CD4-positive, alpha-beta T cell treated with Interleukin-6 at 100 ng/mL for 8 hours (primary cell): ENCODE measurements around the gene PRLH.
"Not testable (repeated sequence)": the region's sequence is repeated elsewhere in the genome, so short reads cannot be mapped to it uniquely, and the experiment has no call there.

ENCODE experiments used
- DNase-seq: peaks from one replicate; pipeline ENCODE4 v3.0.0-alpha.2; 2020; ENCODE audit warnings: mixed read lengths, low spot score

PRLH gene

DNA sequence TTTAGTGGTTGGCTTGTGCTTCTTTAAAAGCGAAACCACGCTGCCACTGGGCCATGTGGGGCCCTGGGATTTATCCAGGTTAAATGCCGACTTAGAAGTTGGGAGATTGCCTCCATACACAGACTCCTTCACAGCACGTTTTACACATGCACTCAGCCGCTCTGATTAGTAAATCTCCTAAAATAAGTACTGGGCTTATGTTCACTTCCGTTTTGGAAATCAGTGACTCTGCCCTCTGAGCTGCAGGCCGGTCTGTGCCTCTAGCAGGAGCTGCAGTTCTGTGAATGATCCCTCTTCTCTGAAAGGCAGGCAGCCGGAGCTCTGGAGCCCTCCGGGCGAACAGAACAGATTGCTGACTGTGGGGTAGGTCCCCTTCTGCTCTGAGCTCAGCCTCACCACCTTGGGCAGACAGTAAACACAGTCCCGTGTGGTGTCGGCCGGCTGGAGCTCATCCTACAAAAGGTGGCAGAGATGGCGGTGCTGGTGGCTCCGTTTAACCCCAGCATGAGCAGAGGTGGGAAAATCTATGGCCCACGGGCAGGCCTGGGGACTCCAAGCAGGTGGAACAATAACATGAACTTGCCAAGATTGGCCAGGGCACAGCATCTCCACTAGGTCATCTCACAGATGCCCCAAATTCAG, 34.0 kb downstream of the PRLH start:
- DNase-seq: no peak

DNA sequence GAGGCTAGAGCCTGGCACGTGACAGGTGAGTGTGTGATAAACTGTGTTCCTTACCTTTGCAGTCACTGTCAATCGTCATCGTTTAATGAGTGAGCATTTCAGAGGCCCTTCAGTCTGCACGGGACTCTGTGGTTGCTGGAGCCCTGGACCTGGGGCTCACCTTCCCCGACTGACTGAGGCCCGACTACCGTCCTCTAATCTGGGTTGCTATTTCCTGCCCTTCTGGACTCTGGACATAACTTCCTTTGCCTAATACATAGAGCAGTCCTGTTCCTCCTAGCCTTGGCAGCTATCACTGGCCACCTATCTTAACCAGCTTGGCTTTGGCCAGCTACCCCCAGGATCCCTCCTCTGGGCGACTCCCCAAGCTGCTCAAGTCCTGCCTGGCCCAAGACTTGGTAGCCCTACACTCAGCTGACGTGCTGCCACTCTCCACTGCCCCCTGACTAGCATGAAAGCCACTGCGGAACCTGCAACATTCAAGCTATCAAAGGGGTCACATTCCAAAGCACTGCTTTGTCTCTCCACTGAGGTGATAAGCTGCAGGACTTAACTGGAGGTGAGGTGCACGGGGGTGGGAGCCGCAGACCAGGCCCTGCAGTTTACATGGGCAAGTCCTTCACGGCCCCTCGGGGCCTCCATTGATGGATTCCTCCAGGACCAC, 35.2 kb downstream of the PRLH start:
- DNase-seq: no peak

DNA sequence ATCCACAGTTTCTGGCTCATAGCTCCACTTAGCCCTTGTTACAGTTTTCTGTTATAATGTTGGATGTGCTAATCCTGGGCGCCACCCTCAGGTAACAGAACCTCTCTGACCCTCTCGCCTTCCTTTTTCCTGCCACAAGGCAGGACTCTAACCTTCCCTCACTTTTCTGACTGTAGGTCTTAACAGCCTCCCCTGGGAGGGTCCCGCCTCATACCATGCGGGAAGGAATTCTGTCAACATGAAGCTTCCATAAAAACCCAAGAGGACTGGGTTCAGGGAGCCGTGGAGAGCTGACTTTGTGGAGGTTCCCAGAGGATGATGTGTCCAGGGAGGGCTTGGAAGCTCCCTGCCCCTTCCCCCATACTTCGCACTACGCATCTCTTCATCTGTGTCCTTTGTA, 36.0 kb downstream of the PRLH start:
- DNase-seq: no peak

DNA sequence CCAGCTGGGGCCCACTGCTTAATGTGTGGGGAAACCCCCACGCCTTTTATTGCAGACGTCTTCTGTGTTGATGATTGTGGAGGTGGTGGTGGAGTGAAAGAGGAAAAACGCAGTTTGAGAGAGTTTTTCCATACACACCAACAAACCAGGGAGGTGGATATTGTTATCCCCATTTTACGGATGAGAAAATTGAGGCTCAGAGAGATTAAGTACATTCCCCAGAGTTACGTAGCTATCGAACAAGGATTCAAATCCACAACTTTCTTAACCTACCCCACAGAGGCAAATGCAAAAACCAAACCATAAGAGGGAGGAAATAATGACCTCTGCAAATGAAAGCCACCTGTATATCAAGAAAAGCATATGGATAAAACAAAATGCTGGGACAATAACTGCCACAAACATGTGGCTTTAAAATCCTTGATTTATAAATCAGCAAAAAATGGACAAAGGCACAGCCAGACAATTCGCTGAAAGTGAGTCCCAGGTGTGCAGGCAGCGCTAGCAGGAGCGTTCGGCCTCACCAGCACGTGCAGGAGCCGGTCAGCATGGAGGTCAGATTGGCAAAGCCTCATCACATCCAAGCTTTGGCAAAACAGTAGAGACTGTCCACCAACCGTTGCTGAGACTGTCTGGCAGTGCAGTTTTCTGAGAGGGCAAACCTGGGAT, 36.8 kb downstream of the PRLH start:
- DNase-seq: no peak

DNA sequence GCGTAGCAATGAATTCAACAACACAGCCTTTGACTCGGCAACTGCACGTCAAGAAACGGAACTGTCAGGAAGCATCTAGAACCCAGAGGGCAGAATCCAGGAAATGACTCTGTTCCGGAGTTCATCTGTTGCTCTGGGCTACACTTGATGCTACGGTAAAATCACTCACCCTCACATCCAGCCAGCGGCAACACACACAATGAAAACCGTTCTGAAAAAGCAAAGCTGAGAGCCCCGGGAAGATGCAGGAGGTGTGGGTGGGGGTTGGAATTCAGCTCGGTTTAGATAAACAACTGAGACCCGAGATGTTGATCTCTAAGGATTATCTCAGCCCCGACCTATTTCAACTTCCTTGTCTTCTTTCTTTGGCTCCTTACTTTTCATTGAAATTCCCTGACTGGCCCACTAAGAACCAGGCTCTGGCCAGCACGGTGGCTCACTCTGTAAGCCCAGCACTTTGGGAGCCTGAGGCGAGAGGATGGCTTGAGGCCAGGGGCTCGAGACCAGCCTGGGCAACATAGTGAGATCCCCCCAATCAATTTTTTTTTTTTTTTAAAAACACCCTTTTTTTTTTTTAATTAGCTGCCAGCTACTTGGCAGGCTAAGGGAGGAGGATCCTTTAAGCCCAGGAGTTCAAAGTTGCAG, 37.5 kb downstream of the PRLH start:
- peak; percentile 78 for DNase-seq

DNA sequence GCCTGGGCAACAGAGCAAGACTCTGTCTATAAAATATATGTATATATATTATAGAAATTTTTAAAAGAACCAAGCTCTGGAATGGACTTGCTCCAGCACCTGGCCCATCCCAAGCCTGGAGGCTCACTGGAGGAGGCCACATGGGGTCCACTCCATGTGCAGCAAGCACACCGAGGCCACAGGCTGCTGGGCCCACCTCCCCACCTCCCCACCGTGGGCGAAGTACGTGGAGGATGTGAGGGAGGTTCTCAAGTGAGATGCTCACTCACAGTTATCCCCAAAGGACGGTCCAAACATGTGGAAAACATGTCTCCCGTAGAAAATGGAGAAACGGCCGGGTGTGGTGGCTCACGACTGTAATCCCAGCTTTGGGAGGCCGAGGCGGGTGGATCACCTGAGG, 38.0 kb downstream of the PRLH start:
- DNase-seq: no peak

DNA sequence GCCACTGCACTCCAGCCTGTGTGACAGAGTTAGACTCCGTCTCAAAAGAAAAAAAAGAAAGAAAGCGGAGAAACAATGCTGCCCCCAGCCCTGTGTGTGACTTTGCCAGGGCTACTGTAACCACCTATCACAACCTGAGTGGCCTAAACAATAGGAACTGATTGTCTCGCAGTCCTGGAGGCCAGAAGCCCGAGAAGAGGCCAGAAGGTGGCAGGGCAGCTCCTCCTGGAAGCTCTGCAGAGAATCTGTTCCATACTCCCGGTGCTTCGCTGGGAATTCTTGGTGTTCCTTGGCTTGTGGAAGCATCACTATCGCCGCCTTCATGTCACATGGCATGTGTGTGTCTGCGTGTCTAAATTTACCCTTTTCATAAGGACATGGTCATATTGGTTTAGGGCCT, 38.6 kb downstream of the PRLH start:
- no peak for DNase-seq

DNA sequence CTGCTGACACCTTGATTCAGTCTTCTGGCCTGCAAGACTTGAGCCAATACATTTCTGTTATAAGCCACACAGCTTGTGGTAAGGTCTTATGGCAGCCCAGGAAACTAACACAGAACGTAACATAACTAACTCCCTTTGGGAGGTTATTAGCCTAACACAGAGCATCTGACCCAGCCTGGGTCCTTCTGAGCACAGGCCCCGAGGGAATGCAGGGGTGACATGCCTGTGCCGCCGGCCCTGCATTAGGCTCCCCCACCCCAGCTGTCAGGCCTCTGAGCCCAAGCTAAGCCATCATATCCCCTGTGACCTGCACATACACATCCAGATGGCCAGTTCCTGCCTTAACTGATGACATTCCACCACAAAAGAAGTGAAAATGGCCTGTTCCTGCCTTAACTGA, 40.1 kb downstream of the PRLH start:
- DNase-seq: not testable (repeated sequence)

DNA sequence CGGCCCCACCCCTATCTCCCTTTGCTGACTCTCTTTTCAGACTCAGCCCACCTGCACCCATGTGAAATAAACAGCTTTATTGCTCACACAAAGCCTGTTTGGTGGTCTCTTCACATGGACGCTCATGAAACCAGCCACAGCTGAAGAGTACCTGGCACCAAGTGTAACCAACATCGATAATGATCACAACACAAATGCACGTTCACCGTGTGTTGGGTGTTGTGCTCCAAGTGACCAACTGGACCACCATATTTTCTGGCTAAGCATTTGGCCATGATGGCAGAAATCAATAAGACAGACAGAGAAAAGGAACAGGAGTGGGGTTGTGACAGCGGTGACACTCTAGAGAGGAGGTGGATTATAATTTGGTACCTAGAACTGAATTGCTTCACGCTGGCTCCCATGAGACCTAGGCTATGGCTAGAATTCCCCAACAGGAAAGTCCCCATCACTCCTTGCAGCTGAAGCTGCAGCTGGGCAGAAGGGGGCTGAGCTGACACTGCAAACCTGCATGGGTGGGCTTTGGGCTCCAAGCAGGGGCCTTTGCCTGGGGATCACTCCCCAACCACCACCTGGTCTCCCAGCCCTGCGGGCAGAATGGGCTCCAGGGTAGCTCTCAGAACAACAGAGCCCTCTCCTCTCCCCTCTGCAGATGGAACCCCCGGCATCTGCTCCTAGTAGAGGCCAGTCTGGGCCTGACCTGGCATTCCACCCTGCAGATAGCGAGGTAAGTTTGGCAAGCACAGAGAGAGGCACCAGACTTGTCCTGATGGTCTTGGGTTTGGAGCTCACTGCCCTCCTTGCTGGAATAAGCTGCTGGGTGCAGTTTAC, 46.4 kb downstream of the PRLH start:
- no peak for DNase-seq

DNA sequence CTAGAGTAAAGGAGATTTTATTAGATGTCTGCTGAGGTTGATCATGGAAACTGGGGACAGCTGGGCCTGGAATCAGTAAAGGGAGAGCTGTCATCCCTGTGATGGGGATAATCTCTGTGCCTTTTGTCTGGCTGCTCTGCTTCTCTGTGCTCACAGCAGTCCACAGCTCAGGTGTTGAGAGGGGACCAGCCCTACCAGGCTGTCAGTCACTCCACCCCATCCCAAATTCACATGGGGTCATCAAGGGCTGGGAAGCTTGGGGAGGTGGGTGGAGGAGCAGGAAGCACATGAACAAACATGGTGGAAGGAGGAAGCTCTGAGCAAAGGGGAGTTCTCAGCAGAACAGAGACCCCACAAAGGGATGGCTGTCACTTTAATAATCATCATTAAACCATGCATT, 47.3 kb downstream of the PRLH start:
- no peak for DNase-seq

DNA sequence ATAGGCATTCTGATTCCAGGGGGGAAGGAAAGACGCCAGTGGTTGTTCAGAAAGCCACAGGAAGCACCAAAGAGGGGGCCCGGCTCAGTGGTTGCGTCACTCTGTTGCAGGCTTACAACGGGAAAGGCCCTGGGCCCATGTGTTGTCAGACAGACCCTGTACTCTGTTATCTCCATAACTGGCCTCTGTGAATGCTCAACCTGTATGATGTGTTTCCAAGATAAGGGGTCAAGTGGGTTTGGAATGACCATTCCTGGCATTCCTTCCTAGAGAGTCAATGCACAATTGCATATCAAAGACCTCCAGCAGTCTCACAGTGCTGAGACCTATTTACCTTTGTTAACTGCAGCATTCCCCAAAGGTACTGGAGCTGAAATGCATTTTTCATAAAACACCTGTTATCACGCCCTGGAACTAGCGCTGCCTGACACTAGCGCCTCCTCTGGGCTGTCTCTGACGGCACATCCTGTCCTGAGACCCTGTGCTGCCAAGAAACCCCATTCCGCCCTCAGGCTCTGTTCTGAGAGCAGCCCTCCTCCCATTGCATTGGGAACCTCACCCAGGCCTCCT, 47.9 kb downstream of the PRLH start:
- DNase-seq: no peak

DNA sequence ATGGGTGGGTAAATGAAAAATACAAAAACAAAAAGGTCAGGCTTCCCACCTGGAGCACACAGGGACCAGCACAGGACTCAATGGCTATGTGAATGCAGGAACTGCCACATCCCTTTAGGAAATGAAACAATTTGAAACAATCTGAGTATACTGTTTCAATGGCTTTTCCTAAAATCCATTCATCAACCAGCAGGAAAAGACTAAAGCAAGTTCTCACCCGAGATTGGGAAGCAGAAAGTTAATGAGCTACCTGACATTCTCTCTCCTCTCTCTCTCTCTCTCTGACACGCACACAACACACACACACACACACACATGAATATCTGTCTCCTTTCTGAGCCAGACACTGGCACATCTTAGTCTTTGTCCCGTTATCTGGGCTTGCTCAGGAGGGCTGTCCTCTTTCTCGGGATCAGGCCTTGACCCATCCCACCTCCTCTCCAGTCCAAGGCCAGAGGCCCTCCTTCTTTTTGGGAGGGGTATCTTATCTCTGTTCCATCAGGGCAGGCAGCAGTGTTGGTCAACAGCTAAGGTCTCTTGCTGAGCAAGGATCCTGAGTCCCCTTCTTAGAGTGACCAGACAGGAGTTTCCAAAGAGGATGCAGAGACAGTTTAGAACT, 49.4 kb downstream of the PRLH start:
- no peak for DNase-seq

DNA sequence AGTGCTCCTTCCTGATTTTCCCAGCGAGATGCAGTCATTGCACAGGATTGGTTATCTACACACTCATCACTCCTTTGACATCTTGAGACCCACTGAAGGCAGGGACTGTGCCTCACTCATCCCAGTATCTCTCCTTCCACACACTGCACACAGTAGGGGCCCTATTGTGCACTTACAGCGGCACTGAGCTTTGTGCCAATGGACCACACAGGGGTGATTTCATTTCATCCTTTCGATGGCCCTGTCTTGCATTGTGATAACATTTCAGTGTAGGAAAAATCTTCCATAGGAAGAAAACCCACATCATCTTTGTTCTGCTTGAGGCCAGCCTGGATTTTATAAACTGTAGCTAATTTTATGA, 50.0 kb downstream of the PRLH start:
- DNase-seq: no peak
